Measurements from ENCODE around the gene MSI1. TPM values are rescaled to one million over a fixed set of nuclear protein-coding genes. Genes with fewer than 3 reads are reported as not detected.

MSI1 gene
- total RNA-seq (10 to 100 TPM in 1 of 2 donors, 1 to 10 TPM in 1; 7.4 to 14.8 TPM), polyA plus RNA-seq (ENCODE audit: insufficient read depth, low read depth, low replicate concordance) (25.1 TPM)
- long read RNA-seq, donor 1, partial matches to known transcripts = 49 of 49 reads
- long read RNA-seq, donor 1, other reads (novel, unspliced or antisense) = 0 of 49 reads
- long read RNA-seq, donor 2, partial matches to known transcripts = 419 of 432 reads
- long read RNA-seq, donor 2, other reads (novel, unspliced or antisense) = 13 of 432 reads

DNA sequence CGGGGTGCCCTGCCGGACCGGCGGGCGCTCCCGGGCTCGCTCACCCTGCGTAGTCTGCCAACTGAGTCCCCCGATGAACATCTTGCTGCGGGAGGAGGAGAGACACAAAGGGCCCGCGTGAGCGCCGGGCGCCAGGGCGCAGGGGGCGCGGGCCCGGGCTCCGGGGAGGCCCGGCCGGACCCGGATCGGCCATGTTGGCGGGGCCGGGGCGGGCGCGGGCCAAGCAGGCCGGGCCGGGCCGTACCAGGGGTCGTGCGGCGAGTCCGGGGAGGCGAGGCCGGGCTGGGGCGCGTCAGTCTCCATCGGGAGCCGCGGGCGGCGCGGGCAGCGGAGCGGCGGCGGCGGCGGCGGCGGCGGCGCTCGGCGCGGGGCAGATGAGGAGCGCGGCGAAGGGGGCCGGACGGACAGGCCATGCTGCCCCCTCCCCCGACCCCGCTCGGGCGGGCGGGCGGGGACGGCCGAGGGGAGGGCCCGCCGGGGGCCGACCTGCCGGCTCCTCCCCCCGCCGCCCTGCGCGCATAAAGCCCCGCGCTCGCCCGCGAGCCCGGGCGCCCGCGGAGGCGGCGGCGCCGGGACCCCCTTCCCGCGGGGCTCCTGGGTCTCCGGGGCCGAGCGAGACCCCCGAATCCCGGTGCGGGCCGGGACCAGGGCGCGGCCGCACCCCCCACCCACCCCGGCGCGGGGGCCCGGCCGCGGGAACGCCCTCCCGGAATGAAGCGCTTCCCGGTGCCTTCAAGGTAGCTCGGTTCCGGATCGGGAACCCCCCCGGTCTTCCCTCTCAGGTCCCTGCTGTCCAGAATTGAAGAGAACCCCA is at the start of gene MSI1:
Gene MSI1 (minus strand): TSS at position 376 of the 814 bp plus-strand sequence. CDS start 73 bp downstream, at position 303.
- no peak for DNase-seq
- 0 to 4% methylated on average over 4 to 25 of the region's 119 CpGs for WGBS, 2 donors
- H3K9me3 ChIP-seq = no peaks in the 10 kb centered on the region
- intact Hi-C loops (cut with DNase I; ENCODE audit: low total_unique reads) = loop anchor here (10.0 kb wide), 1 partner anchor 56 kb away; no protein-coding TSS in a partner anchor
- peaks cover 5% of the 10 kb centered on the region for H3K4me1 ChIP-seq
- TF ChIP-seq POLR2A (IDR thresholded peaks at IDR 0.05) = no peak
- TF ChIP-seq, protein P1, sequence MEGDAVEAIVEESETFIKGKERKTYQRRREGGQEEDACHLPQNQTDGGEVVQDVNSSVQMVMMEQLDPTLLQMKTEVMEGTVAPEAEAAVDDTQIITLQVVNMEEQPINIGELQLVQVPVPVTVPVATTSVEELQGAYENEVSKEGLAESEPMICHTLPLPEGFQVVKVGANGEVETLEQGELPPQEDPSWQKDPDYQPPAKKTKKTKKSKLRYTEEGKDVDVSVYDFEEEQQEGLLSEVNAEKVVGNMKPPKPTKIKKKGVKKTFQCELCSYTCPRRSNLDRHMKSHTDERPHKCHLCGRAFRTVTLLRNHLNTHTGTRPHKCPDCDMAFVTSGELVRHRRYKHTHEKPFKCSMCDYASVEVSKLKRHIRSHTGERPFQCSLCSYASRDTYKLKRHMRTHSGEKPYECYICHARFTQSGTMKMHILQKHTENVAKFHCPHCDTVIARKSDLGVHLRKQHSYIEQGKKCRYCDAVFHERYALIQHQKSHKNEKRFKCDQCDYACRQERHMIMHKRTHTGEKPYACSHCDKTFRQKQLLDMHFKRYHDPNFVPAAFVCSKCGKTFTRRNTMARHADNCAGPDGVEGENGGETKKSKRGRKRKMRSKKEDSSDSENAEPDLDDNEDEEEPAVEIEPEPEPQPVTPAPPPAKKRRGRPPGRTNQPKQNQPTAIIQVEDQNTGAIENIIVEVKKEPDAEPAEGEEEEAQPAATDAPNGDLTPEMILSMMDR (IDR thresholded peaks at IDR 0.05) = no peak
- H3K27me3 ChIP-seq = no peaks in the 10 kb centered on the region
- H3K4me3 ChIP-seq = peak within 1 kb of the TSS; percentile 34 to 39
- H3K36me3 ChIP-seq (ENCODE audit: low read depth, missing control alignments) = no peaks in the 10 kb centered on the region
- no peak within 1 kb of the TSS for H3K27ac ChIP-seq

- DNase-seq = no peak
- no peaks in the 10 kb centered on the region for H3K36me3 ChIP-seq (ENCODE audit: low read depth, missing control alignments)
- no peak for TF ChIP-seq POLR2A (IDR thresholded peaks at IDR 0.05)
- TF ChIP-seq, protein P1 (IDR thresholded peaks at IDR 0.05) = no peak
- H3K9me3 ChIP-seq = no peaks in the 10 kb centered on the region
- no peak overlapping the region for H3K27ac ChIP-seq
- no peak overlapping the region for H3K4me3 ChIP-seq
- H3K4me1 ChIP-seq = no peaks in the 10 kb centered on the region
- WGBS, 2 donors = 91 to 94% methylated on average over 4 of the region's 4 CpGs
- intact Hi-C loops (cut with DNase I; ENCODE audit: low total_unique reads) = no loop called here
- H3K27me3 ChIP-seq = no peaks in the 10 kb centered on the region
Measured at GRCh38 chr12:120417917-120418580, 49.1 kb upstream of the MSI1 start.

DNA sequence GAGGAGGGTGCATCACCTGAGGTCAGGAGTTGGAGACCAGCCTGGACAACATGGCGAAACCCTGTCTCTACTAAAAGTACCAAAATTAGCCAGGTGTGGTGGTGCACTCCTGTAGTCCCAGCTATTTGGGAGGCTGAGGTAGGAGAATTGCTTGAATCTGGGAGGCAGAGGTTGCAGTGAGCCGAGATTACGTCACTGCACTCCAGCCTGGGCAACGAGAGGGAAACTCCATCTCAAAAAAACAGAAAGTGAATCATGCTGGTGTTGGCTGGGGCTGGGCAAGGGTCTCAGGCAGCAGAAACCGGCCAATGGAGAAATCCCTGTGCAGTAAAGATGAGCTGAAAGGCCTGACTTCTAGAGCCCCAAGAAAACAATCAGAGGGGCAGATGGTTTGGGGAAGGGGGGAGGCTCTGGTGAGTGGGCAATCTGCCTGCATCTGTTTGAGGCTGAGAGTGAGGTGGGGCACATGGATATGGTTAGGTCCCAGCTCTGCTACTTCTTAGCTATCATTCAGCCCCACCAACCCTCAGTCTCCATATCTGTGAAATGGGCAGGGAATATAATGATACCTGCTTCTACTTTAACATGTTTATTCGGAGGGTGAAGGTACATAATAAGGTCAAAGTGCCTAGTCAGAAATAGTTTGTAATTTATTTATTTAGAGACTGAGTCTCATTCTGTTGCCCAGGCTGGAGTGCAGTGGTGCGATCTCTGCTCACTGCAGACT is 47.7 kb upstream of the MSI1 start:
- no peak overlapping the region for H3K4me3 ChIP-seq
- no peaks in the 10 kb centered on the region for H3K27me3 ChIP-seq
- no peak overlapping the region for H3K27ac ChIP-seq
- H3K9me3 ChIP-seq = no peaks in the 10 kb centered on the region
- WGBS, 2 donors = 79 to 86% methylated on average over 7 of the region's 7 CpGs
- DNase-seq = no peak
- H3K4me1 ChIP-seq = no peaks in the 10 kb centered on the region
- intact Hi-C loops (cut with DNase I; ENCODE audit: low total_unique reads) = no loop called here
- H3K36me3 ChIP-seq (ENCODE audit: low read depth, missing control alignments) = no peaks in the 10 kb centered on the region
- TF ChIP-seq POLR2A (IDR thresholded peaks at IDR 0.05) = no peak
- TF ChIP-seq, protein P1 (IDR thresholded peaks at IDR 0.05) = no peak

DNA sequence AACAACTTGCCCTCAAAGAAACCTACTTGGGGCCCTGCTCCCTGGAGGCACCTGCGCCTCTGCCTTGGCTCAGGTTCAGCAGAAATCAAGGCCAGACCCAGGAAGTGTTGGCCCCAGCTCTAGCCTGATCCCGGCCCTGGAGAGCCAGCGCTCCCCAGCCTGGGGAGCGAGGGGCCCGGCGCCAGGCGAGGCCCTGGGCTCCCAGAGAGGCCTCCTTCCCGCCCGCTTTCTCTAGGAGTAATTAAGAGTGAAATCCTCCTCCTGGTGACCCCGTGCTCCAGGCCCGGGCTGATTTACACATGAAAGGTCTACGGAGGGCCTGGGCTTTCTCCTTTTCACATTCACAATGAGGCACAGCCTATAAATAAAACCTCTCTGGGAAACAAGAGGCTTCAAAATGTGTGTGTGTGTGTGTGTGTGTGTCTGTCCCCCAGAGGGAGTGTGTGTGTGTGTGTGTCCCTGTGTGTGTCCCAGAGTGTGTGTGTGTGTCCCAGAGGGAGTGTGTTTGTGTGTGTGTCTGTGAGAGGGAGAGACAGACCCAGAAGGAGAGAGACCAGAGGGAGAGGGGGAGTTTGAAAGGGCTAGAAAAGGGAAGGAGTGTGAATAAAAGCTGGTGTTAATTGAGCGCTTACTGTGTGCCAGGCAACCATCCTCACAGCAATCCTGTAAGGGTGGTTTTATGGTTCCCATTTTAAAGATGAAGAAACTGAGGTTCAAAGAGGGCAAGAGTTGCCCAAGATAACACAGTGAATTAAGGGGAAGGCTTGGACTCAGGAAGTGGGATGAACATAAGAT is 45.1 kb upstream of the MSI1 start:
- 41 to 52% methylated on average over 7 to 13 of the region's 13 CpGs for WGBS, 2 donors
- Histone ChIP-seq H3K36me3 (ENCODE audit: low read depth, missing control alignments) (no peaks in the 10 kb centered on the region), H3K27ac (no peak overlapping the region), H3K9me3 (no peaks in the 10 kb centered on the region), H3K27me3 (no peaks in the 10 kb centered on the region), H3K4me3 (no peak overlapping the region), H3K4me1 (no peaks in the 10 kb centered on the region)
- no peak for DNase-seq
- no peak for TF ChIP-seq POLR2A (IDR thresholded peaks at IDR 0.05)
- TF ChIP-seq, protein P1 (IDR thresholded peaks at IDR 0.05) = no peak
- intact Hi-C loops (cut with DNase I; ENCODE audit: low total_unique reads) = no loop called here
